ENCODE measurements around the gene TUBB4B.

Gene TUBB4B

GRCh38 chr9:137225699-137226331, 15.3 kb upstream of the TUBB4B start:
- no peak for DNase-seq (ENCODE audit: low spot score)

GRCh38 chr9:137226338-137227053, 14.6 kb upstream of the TUBB4B start:
- DNase-seq (ENCODE audit: low spot score): no peak

- peak; percentile 83 for DNase-seq (ENCODE audit: low spot score)
Measured at GRCh38 chr9:137227054-137227852, 13.8 kb upstream of the TUBB4B start, which contains the start of gene RNF224. Gene RNF224, plus strand, starts transcription at chr9:137227502. Its CDS starts 834 bp downstream, at chr9:137228336.

- no peak for DNase-seq (ENCODE audit: low spot score)
Measured at GRCh38 chr9:137227853-137228505, 13.1 kb upstream of the TUBB4B start.

- no peak for DNase-seq (ENCODE audit: low spot score)
Measured at GRCh38 chr9:137228506-137228967, 12.6 kb upstream of the TUBB4B start.

- no peak for DNase-seq (ENCODE audit: low spot score)
Measured at GRCh38 chr9:137228968-137229896, 11.9 kb upstream of the TUBB4B start.

- DNase-seq (ENCODE audit: low spot score): no peak
Measured at GRCh38 chr9:137229903-137230704, 11.0 kb upstream of the TUBB4B start.

GRCh38 chr9:137230705-137231371, 10.2 kb upstream of the TUBB4B start, which contains the start of gene SLC34A3:
Gene SLC34A3, plus strand, starts transcription at chr9:137230901. Its CDS starts 802 bp downstream, at chr9:137231703.
- no peak for DNase-seq (ENCODE audit: low spot score)

GRCh38 chr9:137231372-137232039, 9.6 kb upstream of the TUBB4B start:
- no peak for DNase-seq (ENCODE audit: low spot score)

- DNase-seq (ENCODE audit: low spot score): no peak
Measured at GRCh38 chr9:137232101-137232500, 9.0 kb upstream of the TUBB4B start.

GRCh38 chr9:137232510-137232909, 8.6 kb upstream of the TUBB4B start:
- no peak for DNase-seq (ENCODE audit: low spot score)

GRCh38 chr9:137233143-137233980, 7.7 kb upstream of the TUBB4B start:
- DNase-seq (ENCODE audit: low spot score): no peak

GRCh38 chr9:137234055-137234697, 6.9 kb upstream of the TUBB4B start:
- DNase-seq (ENCODE audit: low spot score): no peak

- no peak for DNase-seq (ENCODE audit: low spot score)
Measured at GRCh38 chr9:137234758-137235423, 6.2 kb upstream of the TUBB4B start.

- no peak for DNase-seq (ENCODE audit: low spot score)
Measured at GRCh38 chr9:137235424-137236237, 5.5 kb upstream of the TUBB4B start.
